ENCODE results near the gene PCSK6. TPM values are rescaled to one million over a fixed set of nuclear protein-coding genes. Genes with fewer than 3 reads are reported as not detected.

Gene PCSK6
- total RNA-seq, 3 donors from 2014 or later, result 7.2 to 19.7 (median 18.0) TPM

- no peak for TF ChIP-seq CTCF (IDR thresholded peaks at IDR 0.05)
- no peak for TF ChIP-seq POLR2A (IDR thresholded peaks at IDR 0.05)
- TF ChIP-seq POLR2AphosphoS5 (IDR thresholded peaks at IDR 0.05), result no peak
- intact Hi-C loops (cut with DNase I; ENCODE audit: low total_unique reads), result no loop called here
These were observed 29.8 kb downstream of the PCSK6 start for GRCh38 chr15:101459579-101460300.

GRCh38 chr15:101458908-101459578 is 30.5 kb downstream of the PCSK6 start:
- Histone ChIP-seq H3K36me3 (no peaks in the 10 kb centered on the region), H3K4me3 (no peak overlapping the region), H3K27me3 (no peaks in the 10 kb centered on the region), H3K27ac (peak overlapping the region in 1 of 2 donors; percentile 58), H3K4me1 (no peaks in the 10 kb centered on the region), H3K9me3 (no peaks in the 10 kb centered on the region)
- peak in 1 of 2 donors; percentile 41 for DNase-seq (ENCODE audit: low spot score in 2 of 2)
- intact Hi-C loops (cut with DNase I; ENCODE audit: low total_unique reads), result no loop called here
- TF ChIP-seq CTCF (IDR thresholded peaks at IDR 0.05), result no peak
- no peak for TF ChIP-seq POLR2A (IDR thresholded peaks at IDR 0.05)
- no peak for TF ChIP-seq POLR2AphosphoS5 (IDR thresholded peaks at IDR 0.05)

More at GRCh38 chr15:101459579-101460300, 29.8 kb downstream of the PCSK6 start:
- Histone ChIP-seq H3K27me3 (no peaks in the 10 kb centered on the region), H3K4me3 (no peak overlapping the region), H3K9me3 (no peaks in the 10 kb centered on the region), H3K4me1 (no peaks in the 10 kb centered on the region), H3K36me3 (no peaks in the 10 kb centered on the region), H3K27ac (peak overlapping the region in 1 of 2 donors; percentile 58)
- DNase-seq (ENCODE audit: low spot score in 2 of 2), result no peak

- H3K4me1 ChIP-seq, result no peaks in the 10 kb centered on the region
- TF ChIP-seq POLR2AphosphoS5 (IDR thresholded peaks at IDR 0.05) (no peak), POLR2A (IDR thresholded peaks at IDR 0.05) (no peak), CTCF (IDR thresholded peaks at IDR 0.05) (no peak)
- no peaks in the 10 kb centered on the region for H3K9me3 ChIP-seq
- H3K36me3 ChIP-seq, result no peaks in the 10 kb centered on the region
- DNase-seq (ENCODE audit: low spot score in 2 of 2), result peak in 1 of 2 donors; percentile 17
- H3K4me3 ChIP-seq, result no peak overlapping the region
- peak overlapping the region in 1 of 2 donors; percentile 58 for H3K27ac ChIP-seq
- no peaks in the 10 kb centered on the region for H3K27me3 ChIP-seq
- intact Hi-C loops (cut with DNase I; ENCODE audit: low total_unique reads), result no loop called here
These were observed 31.2 kb downstream of the PCSK6 start for GRCh38 chr15:101458158-101458900.

- H3K4me1 ChIP-seq, result no peaks in the 10 kb centered on the region
- no peaks in the 10 kb centered on the region for H3K9me3 ChIP-seq
- H3K36me3 ChIP-seq, result no peaks in the 10 kb centered on the region
- H3K4me3 ChIP-seq, result no peak overlapping the region
- peak in 1 of 2 donors; percentile 19 for DNase-seq (ENCODE audit: low spot score in 2 of 2)
- H3K27me3 ChIP-seq, result no peaks in the 10 kb centered on the region
- no peak overlapping the region for H3K27ac ChIP-seq
- TF ChIP-seq CTCF (IDR thresholded peaks at IDR 0.05) (no peak), POLR2A (IDR thresholded peaks at IDR 0.05) (no peak)
- intact Hi-C loops (cut with DNase I; ENCODE audit: low total_unique reads), result no loop called here
These were observed 31.8 kb downstream of the PCSK6 start for GRCh38 chr15:101457696-101458095.
